HG03064 (cell line): ENCODE data around the gene RTL1.

ENCODE experiments used
- ATAC-seq: cut with Tn5 transposase; IDR thresholded peaks from one replicate; pipeline ENCODE4 v1.9.1; 2021; ENCODE audit warnings: low read depth; ENCODE audit not compliant: unreplicated experiment

The RTL1 gene

GRCh38 chr14:100867631-100868315 is 35.7 kb downstream of the RTL1 start:
- no peak for ATAC-seq

DNA sequence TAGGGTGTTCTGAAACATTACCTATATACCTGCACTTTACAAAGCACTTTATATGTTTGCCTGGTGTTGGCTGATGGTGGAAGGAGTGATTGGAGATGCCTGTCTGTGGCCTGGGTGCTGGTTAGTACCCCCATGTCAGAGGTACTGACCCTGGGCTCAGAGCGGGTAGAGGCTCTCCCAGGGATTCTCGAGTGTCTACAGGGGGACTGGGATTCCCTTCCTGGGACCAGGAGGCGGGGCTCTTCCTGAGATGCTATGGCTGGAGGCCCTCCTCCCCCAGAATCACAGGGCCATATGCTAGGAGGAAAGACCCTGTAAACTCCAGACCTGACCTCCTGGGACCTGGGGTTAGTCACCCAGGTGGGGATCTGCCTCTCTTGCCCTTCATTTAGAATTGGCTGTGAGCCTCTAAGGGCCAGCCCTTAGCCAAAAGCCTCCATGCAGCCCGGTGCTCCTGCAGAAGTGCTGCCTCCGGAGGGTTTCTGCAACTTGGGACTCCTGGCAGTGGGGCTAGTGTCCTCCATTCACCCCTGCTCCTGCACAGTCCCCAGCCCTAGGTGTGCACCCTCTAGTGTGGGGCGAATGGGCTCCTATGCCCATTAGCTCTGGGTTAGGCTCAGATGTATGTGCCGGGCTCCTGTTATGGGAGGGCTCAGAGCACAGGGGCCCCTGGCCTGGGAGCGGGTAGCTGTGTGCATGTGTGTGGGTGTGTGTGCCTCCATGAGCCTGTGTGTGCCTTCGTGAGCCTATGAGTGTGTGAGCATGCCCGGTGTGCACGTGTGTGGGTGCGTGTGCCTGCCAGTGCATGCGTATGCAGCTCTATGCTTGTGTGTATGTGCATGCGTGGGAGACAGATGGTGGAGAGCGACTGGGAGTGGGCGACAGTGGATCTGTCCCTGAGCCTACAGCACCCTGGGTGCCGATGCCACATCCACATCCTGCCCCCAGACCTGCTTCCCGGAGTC is 36.6 kb downstream of the RTL1 start:
- no peak for ATAC-seq

DNA sequence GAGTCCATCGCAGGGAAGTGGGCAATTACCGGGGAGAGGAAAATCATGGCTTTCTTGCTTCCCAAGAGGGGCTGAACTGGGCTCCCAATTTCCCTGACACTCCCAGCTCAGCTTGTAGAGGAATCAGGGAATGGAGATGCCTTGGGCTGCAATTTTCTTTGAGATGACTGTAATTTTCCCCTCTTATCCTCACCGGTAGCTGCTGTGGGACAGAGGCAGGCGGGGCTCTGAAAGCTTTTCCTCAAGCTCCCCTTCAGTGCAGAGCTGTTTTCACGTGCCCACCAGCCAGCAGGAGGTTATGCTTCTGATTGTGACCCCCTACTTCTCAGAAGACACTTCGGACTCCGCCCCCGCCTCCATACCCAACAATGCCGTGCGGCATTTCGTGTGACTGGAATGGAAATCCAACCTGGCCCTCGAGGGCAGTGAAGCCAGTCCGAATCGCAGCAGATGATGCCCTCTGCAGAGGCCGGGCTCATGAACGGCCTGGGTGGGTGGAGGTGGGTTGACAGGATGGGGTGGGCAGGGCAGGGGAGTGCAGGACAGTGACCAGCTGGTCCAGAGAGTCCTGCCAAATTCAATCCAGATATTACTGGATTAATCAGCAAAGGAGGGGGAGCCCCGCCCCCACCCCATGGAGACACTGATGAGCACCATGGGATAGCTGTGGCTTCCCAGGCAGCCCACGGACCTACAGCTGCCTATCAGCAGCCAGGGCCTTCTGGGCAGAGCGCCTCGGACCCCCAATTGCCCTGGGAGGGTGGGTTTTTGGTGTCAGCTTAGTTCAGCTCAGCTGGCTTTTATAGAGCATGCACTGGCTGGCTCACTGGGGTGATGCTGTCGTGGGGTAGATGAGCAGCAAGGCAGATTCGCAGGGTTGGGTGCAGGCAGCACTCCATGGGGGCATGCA is 37.6 kb downstream of the RTL1 start:
- no peak for ATAC-seq

DNA sequence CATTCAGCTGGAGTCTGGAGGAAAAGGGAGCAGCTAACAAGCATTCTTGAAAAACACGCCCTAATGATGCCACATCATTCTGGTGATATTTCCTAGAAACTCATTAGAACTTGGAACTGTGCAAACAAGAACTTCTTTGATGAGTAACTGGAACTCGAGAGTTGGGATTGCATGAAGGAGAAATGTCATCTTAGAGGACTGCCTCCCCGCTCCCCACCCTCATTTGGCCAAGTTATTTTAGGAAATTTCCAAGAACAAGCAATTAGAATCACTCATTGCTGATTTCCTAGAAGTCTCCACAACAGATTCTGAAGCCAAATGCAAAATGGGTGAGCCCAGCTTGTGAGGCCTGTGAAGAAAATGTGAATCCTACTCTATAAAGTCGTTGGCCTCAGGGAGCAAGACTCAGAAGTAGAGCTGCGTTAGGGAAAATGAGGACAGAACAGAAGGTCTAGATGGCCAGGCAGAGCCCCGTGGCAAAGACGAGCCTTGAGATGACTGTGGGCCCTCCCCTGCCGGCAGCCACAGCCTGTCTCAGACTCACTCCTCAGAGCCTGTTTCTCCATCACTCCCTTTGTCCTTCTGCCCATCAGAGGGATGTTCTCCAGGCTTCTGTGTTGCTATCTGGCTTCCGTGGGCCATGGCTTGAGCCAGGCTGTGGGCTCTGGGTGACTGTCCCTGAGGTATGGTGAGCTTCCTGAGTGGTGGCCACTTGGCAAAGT is 38.4 kb downstream of the RTL1 start:
- no peak for ATAC-seq

- ATAC-seq, result no peak
These were observed 39.3 kb downstream of the RTL1 start for GRCh38 chr14:100864206-100864605.

DNA sequence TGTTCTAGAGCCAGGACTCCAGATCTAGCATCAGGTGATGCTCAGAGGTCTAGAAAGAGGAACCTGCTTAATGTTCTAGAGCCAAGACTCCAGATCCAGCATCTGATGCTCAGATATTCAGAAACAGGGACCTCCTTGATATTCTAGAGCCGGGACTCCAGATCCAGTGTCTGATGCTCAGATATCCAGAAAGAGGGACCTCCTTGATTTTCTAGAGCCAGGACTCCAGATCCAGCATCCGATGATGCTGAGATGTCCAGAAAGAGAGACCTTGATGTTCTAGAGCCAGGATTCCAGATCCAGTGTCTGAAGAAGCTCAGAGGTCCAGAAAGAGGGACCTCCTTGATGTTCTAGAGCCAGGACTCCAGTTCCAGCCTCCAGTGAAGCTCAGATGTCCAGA is 40.7 kb downstream of the RTL1 start:
- ATAC-seq, result no peak

DNA sequence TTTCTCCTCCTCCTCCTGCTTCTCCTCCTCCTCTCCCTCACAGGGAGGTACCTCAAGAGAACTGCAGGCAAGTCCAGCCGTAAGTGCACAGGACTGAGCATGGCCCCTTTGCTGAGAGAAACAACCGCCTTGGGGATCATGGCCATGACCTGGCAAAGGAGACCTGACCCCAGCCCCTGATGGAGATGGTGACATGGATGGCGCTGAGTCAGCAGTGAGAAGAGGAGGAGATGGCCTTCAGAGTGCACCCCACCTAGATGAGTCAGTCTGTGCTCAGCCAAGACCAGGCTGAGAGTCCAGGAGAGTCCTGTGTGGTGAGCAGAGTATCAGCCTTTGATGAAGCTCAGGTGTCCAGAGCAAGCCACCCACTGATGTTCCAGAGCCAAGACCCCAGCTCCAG is 41.2 kb downstream of the RTL1 start:
- no peak for ATAC-seq

- no peak for ATAC-seq
These were observed 41.6 kb downstream of the RTL1 start for GRCh38 chr14:100861937-100862247.

GRCh38 chr14:100861188-100861936 is 42.2 kb downstream of the RTL1 start:
- ATAC-seq, result no peak

- ATAC-seq, result no peak
These were observed 42.9 kb downstream of the RTL1 start for GRCh38 chr14:100860556-100861187.

- no peak for ATAC-seq
These were observed 43.7 kb downstream of the RTL1 start for GRCh38 chr14:100859781-100860180.

GRCh38 chr14:100858838-100859220 is 44.7 kb downstream of the RTL1 start:
- ATAC-seq, result no peak

DNA sequence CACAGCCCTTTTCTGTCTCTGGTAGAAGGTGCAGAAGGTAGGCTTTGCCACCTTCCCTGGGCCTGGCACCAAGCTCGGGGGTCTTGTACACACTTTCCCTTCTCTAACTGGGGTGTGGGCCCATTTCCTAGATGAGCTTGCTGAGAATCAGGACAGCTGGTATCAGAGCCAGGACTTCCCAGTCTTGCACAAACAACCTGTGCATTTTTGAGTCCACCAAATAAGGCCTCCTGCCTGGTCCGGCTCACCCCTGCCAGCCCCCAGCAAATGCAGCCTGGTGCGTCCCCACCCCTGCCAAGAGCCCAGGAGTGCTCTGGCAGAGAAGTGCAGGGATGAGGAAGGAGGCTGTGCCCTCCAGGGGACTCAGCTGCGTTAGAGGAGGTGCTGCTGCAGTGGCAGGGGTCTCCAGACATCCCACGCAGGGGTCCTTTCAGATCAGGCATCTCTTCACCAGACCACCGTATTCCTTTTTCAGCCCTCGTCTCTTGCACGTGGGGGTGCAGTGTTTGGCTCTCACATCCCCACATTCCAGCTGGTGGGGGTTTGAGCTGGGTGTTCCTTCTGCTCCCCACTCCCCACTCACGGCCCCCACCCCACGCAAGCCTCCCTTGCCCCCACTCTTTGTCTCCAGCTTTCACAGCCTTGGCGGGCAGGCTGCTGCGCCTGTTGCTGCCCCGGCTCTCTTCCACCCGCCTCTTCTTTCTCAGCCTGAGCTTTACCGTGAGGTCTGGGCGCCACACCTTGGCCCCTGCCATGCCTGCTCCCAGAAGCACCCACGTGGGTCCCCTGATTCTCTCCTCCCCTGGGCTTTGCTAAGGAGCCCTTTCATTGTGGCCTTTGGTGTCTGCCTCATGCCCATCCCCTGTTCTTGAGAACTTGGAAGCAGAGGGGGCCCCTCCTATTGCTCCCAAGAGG is 45.3 kb downstream of the RTL1 start:
- no peak for ATAC-seq

GRCh38 chr14:100857233-100857922 is 46.1 kb downstream of the RTL1 start:
- ATAC-seq, result no peak

- no peak for ATAC-seq
These were observed 47.2 kb downstream of the RTL1 start for GRCh38 chr14:100856056-100856950.

- ATAC-seq, result no peak
These were observed 48.1 kb downstream of the RTL1 start for GRCh38 chr14:100855256-100855930.
